SK-N-SH (cell line): ENCODE data around the gene USP2. TPM values are rescaled to one million over a fixed set of nuclear protein-coding genes. Genes with fewer than 3 reads are reported as not detected.

Experiments used
- CTCF ChIA-PET: fragments of 300-600, 350-600 bp; formaldehyde crosslinking; extraction: SDS; loops from one replicate; lab custom pipeline; 2021; lab: Yijun Ruan, JAX
- POLR2A ChIA-PET: fragments of 350-600 bp; sonication (Branson Sonifier 250); formaldehyde crosslinking; extraction: SDS; loops from one replicate; lab custom pipeline; 2020; ENCODE audit warnings: antibody characterized with exemption, inconsistent platforms; lab: Yijun Ruan, JAX
- DNase-seq: peaks from one replicate; pipeline ENCODE4 v3.0.0; 2012
- H2AFZ ChIP-seq: fragments of 200-600 bp; sonication (generic); 2 replicates; pipeline ENCODE4 v1.8.1; 2016; ENCODE audit warnings: antibody characterized with exemption, mild to moderate bottlenecking, low read depth
- H3F3A ChIP-seq: fragments of 200-600 bp; sonication (generic); replicated peaks from 2 replicates; pipeline ENCODE3; 2016; ENCODE audit warnings: antibody characterized with exemption, mild to moderate bottlenecking; ENCODE audit not compliant: insufficient read depth
- H3K27ac ChIP-seq, 2 experiments: fragments of 200-500 bp in 1 of 2; fragments of 200-600 bp in 1 of 2; sonication (Bioruptor generic) in 1 of 2; sonication (generic), shearing (Covaris generic) in 1 of 2; 2 replicates each; pipeline versions ENCODE4 v1.5.1 to v1.6.1; 2014 to 2016; ENCODE audit warnings: low read depth in 2 of 2, inconsistent platforms in 1 of 2, low read length in 1 of 2, mild to moderate bottlenecking in 1 of 2, mixed read lengths in 1 of 2
- H3K27me3 ChIP-seq: fragments of 200-600 bp; sonication (generic), shearing (Covaris generic); 2 replicates; pipeline ENCODE4 v1.6.1; 2016; ENCODE audit warnings: mixed run types; ENCODE audit not compliant: insufficient read depth
- H3K36me3 ChIP-seq, 2 experiments: fragments of 200-500 bp in 1 of 2; fragments of 200-600 bp in 1 of 2; sonication (Bioruptor generic) in 1 of 2; sonication (generic) in 1 of 2; replicated peaks in 1 of 2; 2 replicates each; pipeline versions ENCODE3 to v1.5.1; 2014 to 2016; ENCODE audit warnings: low read length in 1 of 2, mild to moderate bottlenecking in 1 of 2; ENCODE audit not compliant: insufficient read depth in 2 of 2, control insufficient read depth in 1 of 2
- H3K4me1 ChIP-seq, 2 experiments: fragments of 200-500 bp in 1 of 2; fragments of 200-600 bp in 1 of 2; sonication (Bioruptor generic) in 1 of 2; sonication (generic), shearing (Covaris generic) in 1 of 2; 2 replicates each; pipeline versions ENCODE4 v1.5.1 to v1.6.1; 2014 to 2016; ENCODE audit warnings: low read depth in 1 of 2, low read length in 1 of 2, mixed run types in 1 of 2; ENCODE audit not compliant: insufficient read depth in 2 of 2, control insufficient read depth in 1 of 2
- H3K4me2 ChIP-seq: fragments of 200-600 bp; sonication (generic), shearing (Covaris generic); 2 replicates; pipeline ENCODE4 v1.6.1; 2017; ENCODE audit warnings: mixed run types
- H3K4me3 ChIP-seq, 2 experiments: fragments of 200-500 bp in 1 of 2; fragments of 200-600 bp in 1 of 2; sonication (Bioruptor generic) in 1 of 2; sonication (generic), shearing (Covaris generic) in 1 of 2; 2 replicates each; pipeline versions ENCODE4 v1.5.1 to v1.8.1; 2014 to 2016; ENCODE audit warnings: low read depth in 2 of 2, inconsistent platforms in 1 of 2, low read length in 1 of 2, mild to moderate bottlenecking in 1 of 2, mixed read lengths in 1 of 2, moderate library complexity in 1 of 2
- H3K79me2 ChIP-seq: fragments of 200-600 bp; sonication (generic); 2 replicates; pipeline ENCODE4 v1.8.1; 2017; ENCODE audit warnings: mild to moderate bottlenecking; ENCODE audit not compliant: insufficient read depth
- H3K9ac ChIP-seq: fragments of 200-600 bp; sonication (generic); 2 replicates; pipeline ENCODE4 v1.6.1; 2017; ENCODE audit warnings: mixed run types
- H3K9me2 ChIP-seq: fragments of 200-600 bp; sonication (generic); 2 replicates; pipeline ENCODE4 v1.6.1; 2017; ENCODE audit warnings: mixed run types
- H3K9me3 ChIP-seq: fragments of 200-600 bp; sonication (generic); 2 replicates; pipeline ENCODE4 v1.6.1; 2017; ENCODE audit warnings: mixed run types, mild to moderate bottlenecking, moderate library complexity
- H4K20me1 ChIP-seq: fragments of 200-600 bp; sonication (generic); 2 replicates; pipeline ENCODE4 v1.6.1; 2017; ENCODE audit warnings: mild to moderate bottlenecking, mixed run types; ENCODE audit not compliant: insufficient read depth
- CHD2 ChIP-seq: fragments of 150-350 bp; IDR thresholded peaks from 2 replicates; pipeline ENCODE4 v1.6.1; 2018; ENCODE audit warnings: low read length; ENCODE audit not compliant: partially characterized antibody
- ELF1 ChIP-seq: IDR thresholded peaks from 2 replicates; pipeline ENCODE4 v1.4.0; 2012
- EZH2phosphoT487 ChIP-seq: fragments of 200-600 bp; sonication (generic); IDR thresholded peaks from 2 replicates; pipeline ENCODE4 v1.6.1; 2017; ENCODE audit warnings: low read depth, mixed run types, mild to moderate bottlenecking, antibody characterized with exemption, moderate library complexity, borderline replicate concordance
- FOSL2 ChIP-seq: IDR thresholded peaks from 2 replicates; pipeline ENCODE4 v1.4.0; 2012; ENCODE audit warnings: low read depth, mild to moderate bottlenecking, moderate library complexity, borderline replicate concordance
- MEF2A ChIP-seq: IDR thresholded peaks from 2 replicates; pipeline ENCODE4 v1.4.0; 2012; ENCODE audit warnings: low read depth, borderline replicate concordance
- MXI1 ChIP-seq: IDR thresholded peaks from 2 replicates; pipeline ENCODE4 v1.6.1; 2012; ENCODE audit warnings: mild to moderate bottlenecking, low read depth, low read length, improper control_type of control experiment
- NFIC ChIP-seq: IDR thresholded peaks from 2 replicates; pipeline ENCODE4 v1.4.0; 2012; ENCODE audit warnings: borderline replicate concordance
- NRF1 ChIP-seq: IDR thresholded peaks from 2 replicates; pipeline ENCODE4 v1.6.1; 2012; ENCODE audit warnings: low read depth, mild to moderate bottlenecking, low read length
- RFX5 ChIP-seq: IDR thresholded peaks from 2 replicates; pipeline ENCODE4 v1.6.1; 2012; ENCODE audit warnings: mild to moderate bottlenecking, improper control_type of control experiment, low read length
- RXRA ChIP-seq: IDR thresholded peaks from 2 replicates; pipeline ENCODE4 v1.4.0; 2012; ENCODE audit warnings: low read depth, mild to moderate bottlenecking, borderline replicate concordance
- SIN3A ChIP-seq: IDR thresholded peaks from 2 replicates; pipeline ENCODE4 v1.6.1; 2012; ENCODE audit warnings: low read depth, mild to moderate bottlenecking, low read length, moderate library complexity, borderline replicate concordance
- TCF12 ChIP-seq: IDR thresholded peaks from 2 replicates; pipeline ENCODE4 v1.4.0; 2012
- TEAD4 ChIP-seq: IDR thresholded peaks from 2 replicates; pipeline ENCODE4 v1.4.0; 2012; ENCODE audit warnings: mild to moderate bottlenecking, borderline replicate concordance; ENCODE audit not compliant: insufficient read depth
- YY1 ChIP-seq: IDR thresholded peaks from 2 replicates; pipeline ENCODE4 v1.4.0; 2012; ENCODE audit warnings: low read depth, mild to moderate bottlenecking
- WGBS: methylation state at CpG from one replicate; pipeline ENCODE4 v1.1.6; 2017; ENCODE audit warnings: low lambda C conversion rate; 5-methylcytosine and 5-hydroxymethylcytosine counted together
- polyA plus RNA-seq, 3 experiments: library from polyadenylated mRNA; depleted of rRNA; stranded (reverse); fragments of >200 nt; gene quantifications; 2 replicates each; pipeline ENCODE4 v1.2.3, GENCODE V29; 2012
- TF ChIP-seq, protein P1 (sequence below): fragments of 200-600 bp; sonication (generic); IDR thresholded peaks from 2 replicates; pipeline ENCODE4 v1.6.1; 2017; ENCODE audit warnings: antibody characterized with exemption, mild to moderate bottlenecking, moderate library complexity
- TF ChIP-seq, protein P2 (sequence below): fragments of 150-350 bp; IDR thresholded peaks from 2 replicates; pipeline ENCODE4 v1.6.1; 2017; ENCODE audit warnings: antibody characterized with exemption, low read length, low read depth, borderline replicate concordance
- TF ChIP-seq, protein P3 (sequence below): IDR thresholded peaks from 2 replicates; pipeline ENCODE4 v1.4.0; 2012; ENCODE audit warnings: low read depth
- TF ChIP-seq, protein P4 (sequence below): IDR thresholded peaks from 2 replicates; pipeline ENCODE4; 2012

The USP2 gene
- polyA plus RNA-seq, 1 of the 3 experiments (the other 2 are of a cell fraction): 0.97 TPM

DNA sequence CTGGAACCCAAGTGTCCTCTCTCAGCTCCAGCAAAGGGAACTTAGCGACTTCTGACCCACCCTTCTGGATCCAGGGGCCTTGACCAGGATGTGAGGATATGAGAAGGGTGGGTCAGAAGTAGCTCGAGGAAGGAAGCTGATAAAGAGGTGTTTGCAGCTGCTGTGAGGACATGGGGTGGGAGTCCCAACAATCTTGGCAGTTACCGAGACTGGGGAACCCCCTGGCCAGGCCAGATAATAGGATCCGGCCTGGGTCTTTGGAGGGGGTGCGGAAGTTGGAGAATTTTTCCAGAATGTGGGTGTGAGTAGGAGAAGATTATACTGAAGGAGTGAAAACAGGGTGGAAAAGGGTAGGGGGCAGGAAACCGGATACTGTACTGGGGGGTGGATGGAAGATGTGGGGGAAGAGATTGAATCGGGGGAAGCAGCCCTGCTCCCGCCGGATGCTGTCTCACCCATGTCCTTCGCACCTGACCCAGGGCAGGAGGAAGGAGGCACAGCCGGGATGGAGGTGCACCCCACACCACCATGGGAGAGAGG is 61.7 kb downstream of the USP2 start:
- H3K27ac ChIP-seq: no peak overlapping the region
- H3K4me3 ChIP-seq: no peak overlapping the region
- H4K20me1 ChIP-seq: no peaks in the 10 kb centered on the region
- POLR2A ChIA-PET: no interaction called here
- no peaks in the 10 kb centered on the region for H3K9me2 ChIP-seq
- DNase-seq: no peak
- H3K36me3 ChIP-seq: no peaks in the 10 kb centered on the region
- TF ChIP-seq MEF2A (no peak), YY1 (no peak), NFIC (no peak), RFX5 (no peak), SIN3A (no peak), TCF12 (no peak), TEAD4 (no peak)
- TF ChIP-seq, protein P1, sequence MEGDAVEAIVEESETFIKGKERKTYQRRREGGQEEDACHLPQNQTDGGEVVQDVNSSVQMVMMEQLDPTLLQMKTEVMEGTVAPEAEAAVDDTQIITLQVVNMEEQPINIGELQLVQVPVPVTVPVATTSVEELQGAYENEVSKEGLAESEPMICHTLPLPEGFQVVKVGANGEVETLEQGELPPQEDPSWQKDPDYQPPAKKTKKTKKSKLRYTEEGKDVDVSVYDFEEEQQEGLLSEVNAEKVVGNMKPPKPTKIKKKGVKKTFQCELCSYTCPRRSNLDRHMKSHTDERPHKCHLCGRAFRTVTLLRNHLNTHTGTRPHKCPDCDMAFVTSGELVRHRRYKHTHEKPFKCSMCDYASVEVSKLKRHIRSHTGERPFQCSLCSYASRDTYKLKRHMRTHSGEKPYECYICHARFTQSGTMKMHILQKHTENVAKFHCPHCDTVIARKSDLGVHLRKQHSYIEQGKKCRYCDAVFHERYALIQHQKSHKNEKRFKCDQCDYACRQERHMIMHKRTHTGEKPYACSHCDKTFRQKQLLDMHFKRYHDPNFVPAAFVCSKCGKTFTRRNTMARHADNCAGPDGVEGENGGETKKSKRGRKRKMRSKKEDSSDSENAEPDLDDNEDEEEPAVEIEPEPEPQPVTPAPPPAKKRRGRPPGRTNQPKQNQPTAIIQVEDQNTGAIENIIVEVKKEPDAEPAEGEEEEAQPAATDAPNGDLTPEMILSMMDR: no peak
- TF ChIP-seq, protein P2, sequence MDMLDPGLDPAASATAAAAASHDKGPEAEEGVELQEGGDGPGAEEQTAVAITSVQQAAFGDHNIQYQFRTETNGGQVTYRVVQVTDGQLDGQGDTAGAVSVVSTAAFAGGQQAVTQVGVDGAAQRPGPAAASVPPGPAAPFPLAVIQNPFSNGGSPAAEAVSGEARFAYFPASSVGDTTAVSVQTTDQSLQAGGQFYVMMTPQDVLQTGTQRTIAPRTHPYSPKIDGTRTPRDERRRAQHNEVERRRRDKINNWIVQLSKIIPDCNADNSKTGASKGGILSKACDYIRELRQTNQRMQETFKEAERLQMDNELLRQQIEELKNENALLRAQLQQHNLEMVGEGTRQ: no peak
- no peaks in the 10 kb centered on the region for H3K27me3 ChIP-seq
- no peaks in the 10 kb centered on the region for H3K79me2 ChIP-seq
- no peak overlapping the region for H3K4me2 ChIP-seq
- peaks cover 4% of the 10 kb centered on the region for H3F3A ChIP-seq
- CTCF ChIA-PET: interaction anchor here (1.2 to 8.9 kb wide), 5 partner anchors 19 to 123 kb away, joined by 3 to 106 read pairs (median 5); partner anchors contain the start of genes C1QTNF5 and CBL
- whole genome bisulfite sequencing: 95% methylated on average over 10 of the region's 11 CpGs
- peaks cover 12 to 34% of the 10 kb centered on the region in 2 experiments; a peak in 2 of 4 replicates for H3K4me1 ChIP-seq
- no peak overlapping the region for H3K9ac ChIP-seq
- no peak overlapping the region for H2AFZ ChIP-seq
- no peaks in the 10 kb centered on the region for H3K9me3 ChIP-seq

DNA sequence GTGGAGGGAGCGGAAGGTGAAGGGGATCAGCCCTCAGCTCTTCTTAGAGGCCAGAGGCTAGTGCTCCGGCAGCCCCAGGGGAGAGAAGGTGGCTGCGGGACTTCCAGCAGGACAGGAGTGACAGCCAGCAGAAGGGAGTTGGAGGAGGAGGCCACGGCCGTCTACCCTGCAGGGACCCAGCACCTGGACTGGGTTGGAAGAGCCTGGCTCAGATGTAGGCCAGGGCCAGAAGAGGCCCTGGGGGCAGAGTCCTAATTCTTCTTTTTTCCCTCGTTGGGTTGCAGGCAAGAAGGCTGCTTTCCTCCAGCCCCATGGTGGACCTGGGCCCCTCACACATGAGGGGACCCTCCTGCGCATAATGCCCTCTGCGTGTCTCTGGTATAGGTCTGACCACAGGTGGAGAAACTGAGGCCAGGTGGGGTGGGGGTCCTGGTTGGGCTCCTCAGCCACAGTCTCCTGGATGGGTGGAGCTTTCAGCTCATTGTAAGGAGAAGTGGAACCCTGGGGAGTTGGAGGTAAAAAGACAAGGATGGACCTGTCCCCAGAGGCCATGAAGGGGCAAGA is 62.3 kb downstream of the USP2 start:
- POLR2A ChIA-PET: no interaction called here
- TF ChIP-seq CHD2: no peak
- TF ChIP-seq TCF12: no peak
- TF ChIP-seq ELF1: no peak
- no peak for TF ChIP-seq NRF1
- no peak for TF ChIP-seq RFX5
- TF ChIP-seq MXI1: no peak
- TF ChIP-seq, protein P3, sequence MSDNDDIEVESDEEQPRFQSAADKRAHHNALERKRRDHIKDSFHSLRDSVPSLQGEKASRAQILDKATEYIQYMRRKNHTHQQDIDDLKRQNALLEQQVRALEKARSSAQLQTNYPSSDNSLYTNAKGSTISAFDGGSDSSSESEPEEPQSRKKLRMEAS: no peak
- TF ChIP-seq, protein P4, sequence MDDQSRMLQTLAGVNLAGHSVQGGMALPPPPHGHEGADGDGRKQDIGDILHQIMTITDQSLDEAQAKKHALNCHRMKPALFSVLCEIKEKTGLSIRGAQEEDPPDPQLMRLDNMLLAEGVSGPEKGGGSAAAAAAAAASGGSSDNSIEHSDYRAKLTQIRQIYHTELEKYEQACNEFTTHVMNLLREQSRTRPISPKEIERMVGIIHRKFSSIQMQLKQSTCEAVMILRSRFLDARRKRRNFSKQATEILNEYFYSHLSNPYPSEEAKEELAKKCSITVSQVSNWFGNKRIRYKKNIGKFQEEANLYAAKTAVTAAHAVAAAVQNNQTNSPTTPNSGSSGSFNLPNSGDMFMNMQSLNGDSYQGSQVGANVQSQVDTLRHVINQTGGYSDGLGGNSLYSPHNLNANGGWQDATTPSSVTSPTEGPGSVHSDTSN: no peak
- TF ChIP-seq FOSL2: no peak
- TF ChIP-seq RXRA: no peak
- no peak for TF ChIP-seq EZH2phosphoT487
- TF ChIP-seq TEAD4: no peak
- no peak overlapping the region for H3K9ac ChIP-seq
- CTCF ChIA-PET: interaction anchor here (0.8 to 4.6 kb wide), 6 partner anchors 19 to 184 kb away, joined by 3 to 18 read pairs (median 4); partner anchors contain the start of gene CBL
- H3K9me3 ChIP-seq: no peaks in the 10 kb centered on the region
- H4K20me1 ChIP-seq: no peaks in the 10 kb centered on the region
- H3K79me2 ChIP-seq: no peaks in the 10 kb centered on the region
- peak overlapping the region; percentile 62; the same call in 1 of the 2 replicates for H2AFZ ChIP-seq
- no peaks in the 10 kb centered on the region for H3K9me2 ChIP-seq
- peaks cover 12 to 34% of the 10 kb centered on the region in 2 experiments; a peak in 2 of 4 replicates for H3K4me1 ChIP-seq
- no peak overlapping the region for H3K4me3 ChIP-seq
- 94% methylated on average over 8 of the region's 8 CpGs for WGBS
- no peak overlapping the region for H3K27ac ChIP-seq
- no peak for DNase-seq
- H3K4me2 ChIP-seq: no peak overlapping the region
- no peaks in the 10 kb centered on the region for H3K36me3 ChIP-seq
- no peaks in the 10 kb centered on the region for H3K27me3 ChIP-seq
- H3F3A ChIP-seq: peaks cover 4% of the 10 kb centered on the region
